ENCODE results near the gene TOMM70. TPM values are rescaled to one million over a fixed set of nuclear protein-coding genes. Genes with fewer than 3 reads are reported as not detected.

The TOMM70 gene
- total and polyA plus RNA-seq, 2 of the 13 experiments (the other 11 are each of a cell fraction or from before 2014, with no cell fraction given) = 27.0 to 77.2 TPM

GRCh38 chr3:100401674-100402041 is 769 bp upstream of the TOMM70 start:
- peaks cover 28% of the 10 kb centered on the region for H4K20me1 ChIP-seq (ENCODE audit: insufficient read depth, low read length)
- POLR2A ChIA-PET = interaction anchor here (0.6 to 3.7 kb wide), 26 partner anchors 10 to 584 kb away, joined by 3 to 44 read pairs (median 4); partner anchors contain the start of genes CMSS1, NIT2, TBC1D23 and TFG
- 3% methylated on average over 23 of the region's 23 CpGs for WGBS (ENCODE audit: low lambda C conversion rate)
- BruUV-seq (replicated peaks) = TSS peak; percentile 83
- FAIRE-seq (no peak), ATAC-seq (peak; percentile 14), DNase-seq (ENCODE audit: low spot score) (no peak)
- H3K9ac ChIP-seq (ENCODE audit: insufficient read depth, low read depth, low read length) = peak overlapping the region; percentile 91
- peaks cover 54% of the 10 kb centered on the region for H3K4me1 ChIP-seq (ENCODE audit: insufficient read depth, low read length)
- H3K27ac ChIP-seq (ENCODE audit: extremely low read length, insufficient read depth, low read length) = peak overlapping the region; percentile 93
- intact Hi-C loops (cut with micrococcal nuclease; ENCODE audit: unreplicated experiment) (loop anchor here (2.0 to 10.0 kb wide), 2 partner anchors 67 to 327 kb away; partner anchors contain the start of gene NIT2), in situ Hi-C loops (cut with HindIII; ENCODE audit: extremely low pct_ligation_motif_present, low pct_unique_long_range_greater_than_20kb) (no loop called here)
- no peak overlapping the region for H2AFZ ChIP-seq (ENCODE audit: low read length)
- no peaks in the 10 kb centered on the region for H3K9me3 ChIP-seq (ENCODE audit: low read length)
- H3K4me2 ChIP-seq (ENCODE audit: low read depth, low read length) = peak overlapping the region; percentile 87
- peaks cover 85% of the 10 kb centered on the region for H3K79me2 ChIP-seq (ENCODE audit: insufficient read depth, low read length)
- H3K36me3 ChIP-seq (replicated peaks in 1 of 2; ENCODE audit: control insufficient read depth in 1 of 2, insufficient read depth in 2 of 2, low read length in 2 of 2) = no peaks in the 10 kb centered on the region; a peak in 1 of 5 replicates
- H3K4me3 ChIP-seq (replicated peaks in 1 of 3; ENCODE audit: insufficient read depth in 1 of 3, low read depth in 2 of 3, low read length in 3 of 3) = peak overlapping the region; percentile 56 to 99 (median 96)
- no peaks in the 10 kb centered on the region; a peak in 1 of 5 replicates for H3K27me3 ChIP-seq (ENCODE audit: control insufficient read depth in 1 of 2, insufficient read depth in 2 of 2, low read length in 2 of 2)
- CTCF ChIA-PET (ENCODE audit: low intra/inter-chr PET ratio, low total read pairs) = no interaction called here
- TF ChIP-seq SIN3B (IDR thresholded peaks at IDR 0.05; ENCODE audit: low read length) = no peak
- TF ChIP-seq HNRNPLL (IDR thresholded peaks at IDR 0.05; ENCODE audit: low read depth, low read length, poor library complexity, severe bottlenecking) = no peak
- TF ChIP-seq ZBTB33 (CRISPR knock-in tag; IDR thresholded peaks at IDR 0.05) = no peak
- TF ChIP-seq MATR3 (CRISPR knock-in tag; IDR thresholded peaks at IDR 0.05) = no peak
- no peak for TF ChIP-seq ZFY (CRISPR knock-in tag; IDR thresholded peaks at IDR 0.05)
- 0 out of 2 replicates have a peak, but pooled peaks have one; percentile 4 for TF ChIP-seq ZNF124 (CRISPR knock-in tag; IDR thresholded peaks at IDR 0.05)
- TF ChIP-seq RFX5 (IDR thresholded peaks at IDR 0.05; ENCODE audit: low read depth, low read length) = no peak
- peak; percentile 20; the same call in 1 of the 2 replicates for TF ChIP-seq MYNN (CRISPR knock-in tag; IDR thresholded peaks at IDR 0.05; ENCODE audit: low read depth)
- no peak for TF ChIP-seq RXRB (CRISPR knock-in tag; IDR thresholded peaks at IDR 0.05; ENCODE audit: borderline replicate concordance)
- peak; percentile 7 for TF ChIP-seq SKI (IDR thresholded peaks at IDR 0.05; ENCODE audit: partially characterized antibody)
- no peak for TF ChIP-seq ZFP37 (CRISPR knock-in tag; IDR thresholded peaks at IDR 0.05; ENCODE audit: borderline replicate concordance)
- TF ChIP-seq KDM2A (CRISPR knock-in tag; IDR thresholded peaks at IDR 0.05; ENCODE audit: borderline replicate concordance, low read depth) = no peak; the same call in 1 of the 2 replicates
- no peak for TF ChIP-seq ZBTB4 (CRISPR knock-in tag; IDR thresholded peaks at IDR 0.05; ENCODE audit: borderline replicate concordance)
